Parathyroid adenoma (tissue), 2 donors: ENCODE measurements around the gene CEBPG.

Experiments used
- H2AFZ ChIP-seq: fragments of 300-600 bp; sonication (generic); one replicate; pipeline ENCODE4 v1.7.0; 2017; ENCODE audit warnings: antibody characterized with exemption, mild to moderate bottlenecking
- H3K27ac ChIP-seq: fragments of 300-600 bp; sonication (generic); one replicate; pipeline ENCODE4 v1.7.0; 2017
- H3K27me3 ChIP-seq: fragments of 300-600 bp; sonication (generic); one replicate; pipeline ENCODE4 v1.7.0; 2017; ENCODE audit warnings: low read length; ENCODE audit not compliant: control insufficient read depth, insufficient read depth
- H3K36me3 ChIP-seq: fragments of 300-600 bp; sonication (generic); one replicate; pipeline ENCODE4 v1.7.0; 2017; ENCODE audit warnings: low read length; ENCODE audit not compliant: control insufficient read depth, insufficient read depth
- H3K4me1 ChIP-seq: fragments of 300-600 bp; sonication (generic); one replicate; pipeline ENCODE4 v1.7.0; 2017; ENCODE audit warnings: control low read depth
- H3K4me2 ChIP-seq: fragments of 300-600 bp; sonication (generic); one replicate; pipeline ENCODE4 v1.7.0; 2017; ENCODE audit warnings: low read length
- H3K4me3 ChIP-seq: fragments of 300-600 bp; sonication (generic); one replicate; pipeline ENCODE4 v1.7.0; 2017; ENCODE audit warnings: low read depth, low read length
- H3K79me2 ChIP-seq: fragments of 300-600 bp; sonication (generic); one replicate; pipeline ENCODE4 v1.7.0; 2017; ENCODE audit warnings: control low read depth
- H3K9ac ChIP-seq: fragments of 300-600 bp; sonication (generic); one replicate; pipeline ENCODE4 v1.7.0; 2017; ENCODE audit warnings: mild to moderate bottlenecking
- H3K9me3 ChIP-seq: fragments of 300-600 bp; sonication (generic); one replicate; pipeline ENCODE4 v1.7.0; 2017; ENCODE audit warnings: low read length; ENCODE audit not compliant: control insufficient read depth
- CTCF ChIP-seq: fragments of 300-600 bp; sonication (generic); IDR thresholded peaks from one replicate; pipeline ENCODE4 v1.7.0; 2017; ENCODE audit warnings: antibody characterized with exemption, mild to moderate bottlenecking
- donor health status: primary hyperparathyroidism.

Gene CEBPG

GRCh38 chr19:33410915-33411401, 37.4 kb downstream of the CEBPG start:
- no peak overlapping the region for H3K9ac ChIP-seq
- TF ChIP-seq CTCF = no peak
- no peak overlapping the region for H3K27ac ChIP-seq

GRCh38 chr19:33411621-33412180, 38.2 kb downstream of the CEBPG start:
- no peak for TF ChIP-seq CTCF
- no peaks in the 10 kb centered on the region for H3K4me1 ChIP-seq
- H2AFZ ChIP-seq = no peak overlapping the region
- no peaks in the 10 kb centered on the region for H3K9me3 ChIP-seq
- no peaks in the 10 kb centered on the region for H3K36me3 ChIP-seq
- no peak overlapping the region for H3K4me3 ChIP-seq
- H3K4me2 ChIP-seq = no peak overlapping the region
- peaks cover 2% of the 10 kb centered on the region for H3K79me2 ChIP-seq
- H3K27me3 ChIP-seq = no peaks in the 10 kb centered on the region
- no peak overlapping the region for H3K9ac ChIP-seq
- no peak overlapping the region for H3K27ac ChIP-seq

More at GRCh38 chr19:33410915-33411401, 37.4 kb downstream of the CEBPG start:
- no peaks in the 10 kb centered on the region for H3K27me3 ChIP-seq
- peaks cover 2% of the 10 kb centered on the region for H3K79me2 ChIP-seq
- H3K4me1 ChIP-seq = no peaks in the 10 kb centered on the region
- H2AFZ ChIP-seq = no peak overlapping the region
- H3K36me3 ChIP-seq = no peaks in the 10 kb centered on the region
- H3K9me3 ChIP-seq = no peaks in the 10 kb centered on the region
- H3K4me2 ChIP-seq = no peak overlapping the region
- no peak overlapping the region for H3K4me3 ChIP-seq

GRCh38 chr19:33412601-33413425, 39.3 kb downstream of the CEBPG start:
- H2AFZ ChIP-seq = no peak overlapping the region
- H3K4me3 ChIP-seq = no peak overlapping the region
- H3K9ac ChIP-seq = no peak overlapping the region
- H3K27ac ChIP-seq = no peak overlapping the region
- H3K36me3 ChIP-seq = no peaks in the 10 kb centered on the region
- H3K4me1 ChIP-seq = no peaks in the 10 kb centered on the region
- peaks cover 2% of the 10 kb centered on the region for H3K79me2 ChIP-seq
- no peak for TF ChIP-seq CTCF
- H3K4me2 ChIP-seq = no peak overlapping the region
- H3K27me3 ChIP-seq = no peaks in the 10 kb centered on the region
- H3K9me3 ChIP-seq = no peaks in the 10 kb centered on the region

- Histone ChIP-seq H3K4me1 (no peaks in the 10 kb centered on the region), H3K4me2 (no peak overlapping the region), H3K9me3 (no peaks in the 10 kb centered on the region), H2AFZ (no peak overlapping the region), H3K36me3 (no peaks in the 10 kb centered on the region), H3K79me2 (peaks cover 2% of the 10 kb centered on the region), H3K27ac (no peak overlapping the region), H3K9ac (no peak overlapping the region), H3K27me3 (no peaks in the 10 kb centered on the region), H3K4me3 (no peak overlapping the region)
- no peak for TF ChIP-seq CTCF
Observed at GRCh38 chr19:33413426-33413725, 39.9 kb downstream of the CEBPG start.
